ENCODE results near the gene REXO5. TPM values are rescaled to one million over a fixed set of nuclear protein-coding genes. Genes with fewer than 3 reads are reported as not detected.

REXO5 gene
- total and polyA plus RNA-seq, 8 donors: 2.9 to 16.3 (median 11.9) TPM

GRCh38 chr16:20822521-20823325 lies 16.4 kb downstream of the REXO5 start:
- ATAC-seq (no peak), DNase-seq (no peak)
- TF ChIP-seq CTCF (IDR thresholded peaks at IDR 0.05): no peak
- Histone ChIP-seq H3K9me3 (no peaks in the 10 kb centered on the region), H3K36me3 (peaks cover 0 to 5% of the 10 kb centered on the region in 2 donors), H3K27me3 (no peaks in the 10 kb centered on the region), H3K4me3 (no peak overlapping the region), H3K27ac (no peak overlapping the region), H3K4me1 (no peaks in the 10 kb centered on the region)
- intact Hi-C loops (cut with DNase I): no loop called here

GRCh38 chr16:20826039-20826566 lies 19.8 kb downstream of the REXO5 start:
- ATAC-seq (no peak), DNase-seq (no peak)
- intact Hi-C loops (cut with DNase I): no loop called here
- Histone ChIP-seq H3K9me3 (no peaks in the 10 kb centered on the region), H3K27ac (no peak overlapping the region), H3K27me3 (no peaks in the 10 kb centered on the region), H3K36me3 (peaks cover 0 to 5% of the 10 kb centered on the region in 2 donors), H3K4me1 (no peaks in the 10 kb centered on the region), H3K4me3 (no peak overlapping the region)
- no peak for TF ChIP-seq CTCF (IDR thresholded peaks at IDR 0.05)

GRCh38 chr16:20829536-20829935 lies 23.2 kb downstream of the REXO5 start:
- ATAC-seq: no peak

GRCh38 chr16:20830372-20830771 lies 24.0 kb downstream of the REXO5 start:
- no peaks in the 10 kb centered on the region for H3K9me3 ChIP-seq
- H3K4me3 ChIP-seq: no peak overlapping the region
- no peak overlapping the region for H3K27ac ChIP-seq
- intact Hi-C loops (cut with DNase I): no loop called here
- no peaks in the 10 kb centered on the region for H3K27me3 ChIP-seq
- peaks cover 0 to 7% of the 10 kb centered on the region in 2 donors for H3K36me3 ChIP-seq
- TF ChIP-seq CTCF (IDR thresholded peaks at IDR 0.05): no peak
- no peak for ATAC-seq
- H3K4me1 ChIP-seq: no peaks in the 10 kb centered on the region
- DNase-seq: no peak

More at GRCh38 chr16:20829536-20829935, 23.2 kb downstream of the REXO5 start:
- H3K9me3 ChIP-seq: no peaks in the 10 kb centered on the region
- TF ChIP-seq CTCF (IDR thresholded peaks at IDR 0.05): no peak
- peaks cover 0 to 4% of the 10 kb centered on the region in 2 donors for H3K36me3 ChIP-seq
- H3K27ac ChIP-seq: no peak overlapping the region
- H3K27me3 ChIP-seq: no peaks in the 10 kb centered on the region
- intact Hi-C loops (cut with DNase I): no loop called here
- DNase-seq: no peak
- no peak overlapping the region for H3K4me3 ChIP-seq
- no peaks in the 10 kb centered on the region for H3K4me1 ChIP-seq

- ATAC-seq: no peak
- Histone ChIP-seq H3K4me1 (no peaks in the 10 kb centered on the region), H3K27me3 (no peaks in the 10 kb centered on the region), H3K36me3 (peaks cover 0 to 17% of the 10 kb centered on the region in 2 donors), H3K9me3 (peaks cover 0 to 6% of the 10 kb centered on the region in 2 donors), H3K27ac (no peak overlapping the region), H3K4me3 (no peak overlapping the region)
- intact Hi-C loops (cut with DNase I): no loop called here
- DNase-seq: no peak
- TF ChIP-seq CTCF (IDR thresholded peaks at IDR 0.05): no peak
These were observed 26.8 kb downstream of the REXO5 start for GRCh38 chr16:20833086-20833485.

Data from left lung (tissue), 10 donors.